ENCODE measurements around the gene PDIA4.
A peak's percentile ranks its signal among the peaks of the same experiment; 100 is the strongest.

PDIA4 gene

GRCh38 chr7:148973256-148973655, 55.0 kb downstream of the PDIA4 start:
- TF ChIP-seq CTCF (IDR thresholded peaks at IDR 0.05; ENCODE audit: low read length, missing control alignments): no peak
- no peak overlapping the region for H3K4me3 ChIP-seq (replicated peaks; ENCODE audit: low read depth, low read length)
- DNase-seq (ENCODE audit: low read depth): no peak

GRCh38 chr7:148972375-148972774, 55.9 kb downstream of the PDIA4 start:
- H3K4me3 ChIP-seq (replicated peaks; ENCODE audit: low read depth, low read length): no peak overlapping the region
- no peak for TF ChIP-seq CTCF (IDR thresholded peaks at IDR 0.05; ENCODE audit: low read length, missing control alignments)
- no peak for DNase-seq (ENCODE audit: low read depth)

- DNase-seq (ENCODE audit: low read depth): no peak
- TF ChIP-seq CTCF (IDR thresholded peaks at IDR 0.05; ENCODE audit: low read length, missing control alignments): no peak
- no peak overlapping the region for H3K4me3 ChIP-seq (replicated peaks; ENCODE audit: low read depth, low read length)
Observed at GRCh38 chr7:148967602-148968001, 60.7 kb downstream of the PDIA4 start.

GRCh38 chr7:148967032-148967372, 61.3 kb downstream of the PDIA4 start:
- no peak for DNase-seq (ENCODE audit: low read depth)
- peak overlapping the region; percentile 47 for H3K4me3 ChIP-seq (replicated peaks; ENCODE audit: low read depth, low read length)
- TF ChIP-seq CTCF (IDR thresholded peaks at IDR 0.05; ENCODE audit: low read length, missing control alignments): no peak

- peak overlapping the region; percentile 67 for H3K4me3 ChIP-seq (replicated peaks; ENCODE audit: low read depth, low read length)
- no peak for TF ChIP-seq CTCF (IDR thresholded peaks at IDR 0.05; ENCODE audit: low read length, missing control alignments)
- no peak for DNase-seq (ENCODE audit: low read depth)
Observed at GRCh38 chr7:148964483-148965267, 63.6 kb downstream of the PDIA4 start.

- no peak for DNase-seq (ENCODE audit: low read depth)
- peak overlapping the region; percentile 67 for H3K4me3 ChIP-seq (replicated peaks; ENCODE audit: low read depth, low read length)
- no peak for TF ChIP-seq CTCF (IDR thresholded peaks at IDR 0.05; ENCODE audit: low read length, missing control alignments)
Observed at GRCh38 chr7:148963583-148964482, 64.5 kb downstream of the PDIA4 start.

All from fibroblast of pulmonary artery (primary cell).